Glutamatergic neuron (in vitro differentiated cells): ENCODE results near the gene UGT8. TPM values are rescaled to one million over a fixed set of nuclear protein-coding genes. Genes with fewer than 3 reads are reported as not detected.

Experiments used
- DNase-seq: peaks from one replicate; pipeline ENCODE4 v3.0.0; 2022
- H3K27ac Mint-ChIP-seq: one replicate; pipeline ENCODE4 v1.8.0; 2020; ENCODE audit warnings: mild to moderate bottlenecking, mixed read lengths, inconsistent platforms; ENCODE audit not compliant: unreplicated experiment
- H3K27me3 Mint-ChIP-seq: one replicate; pipeline ENCODE4 v1.8.0; 2020; ENCODE audit warnings: mild to moderate bottlenecking, moderate library complexity, mixed read lengths, inconsistent platforms; ENCODE audit not compliant: unreplicated experiment
- H3K36me3 Mint-ChIP-seq: one replicate; pipeline ENCODE4 v1.8.0; 2020; ENCODE audit warnings: mild to moderate bottlenecking, mixed read lengths, inconsistent platforms; ENCODE audit not compliant: unreplicated experiment
- H3K4me1 Mint-ChIP-seq: one replicate; pipeline ENCODE4 v1.8.0; 2020; ENCODE audit warnings: mild to moderate bottlenecking, low read depth, mixed read lengths, inconsistent platforms; ENCODE audit not compliant: unreplicated experiment
- H3K4me3 Mint-ChIP-seq: one replicate; pipeline ENCODE4 v1.8.0; 2020; ENCODE audit warnings: mild to moderate bottlenecking, mixed read lengths, inconsistent platforms; ENCODE audit not compliant: unreplicated experiment
- H3K9me3 Mint-ChIP-seq: one replicate; pipeline ENCODE4 v1.8.0; 2020; ENCODE audit warnings: mild to moderate bottlenecking, moderate library complexity, mixed read lengths, inconsistent platforms; ENCODE audit not compliant: unreplicated experiment
- CTCF ChIP-seq: fragments of 200-600 bp; sonication (generic); IDR thresholded peaks from one replicate; pipeline ENCODE4 v1.5.0; 2021; ENCODE audit not compliant: partially characterized antibody, unreplicated experiment
- long read RNA-seq: library from polyadenylated mRNA; unstranded; transcript quantifications from one replicate; pipeline ENCODE4 v2.0.0, GENCODE V29; 2020; ENCODE audit not compliant: unreplicated experiment
- total RNA-seq: library from RNA; stranded (reverse); fragmentation: NEBNext Ultra II Directional; extraction: Animal tissue kit (Norgen Biotek cat#: 25700); gene quantifications from one replicate; pipeline ENCODE4 v1.2.1, GENCODE V29; 2021; ENCODE audit not compliant: unreplicated experiment

The UGT8 gene
- total RNA-seq: 0.98 TPM
- long read RNA-seq: 0 reads

GRCh38 chr4:114598191-114599121 is at the start of gene UGT8:
TSS of gene UGT8 (plus strand) at chr4:114598807. CDS start at chr4:114622881, 24,074 bp downstream.
- peaks cover 4% of the 10 kb centered on the region for H3K9me3 Mint-ChIP-seq
- H3K27me3 Mint-ChIP-seq: peaks cover 2% of the 10 kb centered on the region
- DNase-seq: peak; percentile 74
- peak within 1 kb of the TSS; percentile 96 for H3K4me3 Mint-ChIP-seq
- H3K4me1 Mint-ChIP-seq: no peaks in the 10 kb centered on the region
- no peak for TF ChIP-seq CTCF
- H3K36me3 Mint-ChIP-seq: peaks cover 15% of the 10 kb centered on the region
- no peak within 1 kb of the TSS for H3K27ac Mint-ChIP-seq

GRCh38 chr4:114549638-114550037 is 49.0 kb upstream of the UGT8 start:
- DNase-seq: no peak
- peaks cover 1% of the 10 kb centered on the region for H3K9me3 Mint-ChIP-seq
- H3K4me3 Mint-ChIP-seq: no peak overlapping the region
- no peak for TF ChIP-seq CTCF
- H3K4me1 Mint-ChIP-seq: no peaks in the 10 kb centered on the region
- no peak overlapping the region for H3K27ac Mint-ChIP-seq
- H3K27me3 Mint-ChIP-seq: no peaks in the 10 kb centered on the region
- H3K36me3 Mint-ChIP-seq: peaks cover 22% of the 10 kb centered on the region

- no peak overlapping the region for H3K4me3 Mint-ChIP-seq
- no peak for TF ChIP-seq CTCF
- H3K27ac Mint-ChIP-seq: no peak overlapping the region
- H3K9me3 Mint-ChIP-seq: peaks cover 3% of the 10 kb centered on the region
- DNase-seq: no peak
- H3K36me3 Mint-ChIP-seq: peaks cover 21% of the 10 kb centered on the region
- no peaks in the 10 kb centered on the region for H3K4me1 Mint-ChIP-seq
- no peaks in the 10 kb centered on the region for H3K27me3 Mint-ChIP-seq
Observed at GRCh38 chr4:114558446-114559020, 40.1 kb upstream of the UGT8 start.

- DNase-seq: no peak
- no peaks in the 10 kb centered on the region for H3K4me1 Mint-ChIP-seq
- H3K27ac Mint-ChIP-seq: no peak overlapping the region
- no peak overlapping the region for H3K4me3 Mint-ChIP-seq
- H3K9me3 Mint-ChIP-seq: peaks cover 3% of the 10 kb centered on the region
- H3K36me3 Mint-ChIP-seq: peaks cover 12% of the 10 kb centered on the region
- no peaks in the 10 kb centered on the region for H3K27me3 Mint-ChIP-seq
- TF ChIP-seq CTCF: no peak
Observed at GRCh38 chr4:114561590-114561989, 37.0 kb upstream of the UGT8 start.
